GM21619 (cell line): ENCODE results near the gene MYOCD.
"Not testable (repeated sequence)": the region's sequence is repeated elsewhere in the genome, so short reads cannot be mapped to it uniquely, and the experiment has no call there.

Experiments used
- ATAC-seq: cut with Tn5 transposase; IDR thresholded peaks from one replicate; pipeline ENCODE4 v1.9.1; 2021; ENCODE audit not compliant: unreplicated experiment

MYOCD gene, protein sequence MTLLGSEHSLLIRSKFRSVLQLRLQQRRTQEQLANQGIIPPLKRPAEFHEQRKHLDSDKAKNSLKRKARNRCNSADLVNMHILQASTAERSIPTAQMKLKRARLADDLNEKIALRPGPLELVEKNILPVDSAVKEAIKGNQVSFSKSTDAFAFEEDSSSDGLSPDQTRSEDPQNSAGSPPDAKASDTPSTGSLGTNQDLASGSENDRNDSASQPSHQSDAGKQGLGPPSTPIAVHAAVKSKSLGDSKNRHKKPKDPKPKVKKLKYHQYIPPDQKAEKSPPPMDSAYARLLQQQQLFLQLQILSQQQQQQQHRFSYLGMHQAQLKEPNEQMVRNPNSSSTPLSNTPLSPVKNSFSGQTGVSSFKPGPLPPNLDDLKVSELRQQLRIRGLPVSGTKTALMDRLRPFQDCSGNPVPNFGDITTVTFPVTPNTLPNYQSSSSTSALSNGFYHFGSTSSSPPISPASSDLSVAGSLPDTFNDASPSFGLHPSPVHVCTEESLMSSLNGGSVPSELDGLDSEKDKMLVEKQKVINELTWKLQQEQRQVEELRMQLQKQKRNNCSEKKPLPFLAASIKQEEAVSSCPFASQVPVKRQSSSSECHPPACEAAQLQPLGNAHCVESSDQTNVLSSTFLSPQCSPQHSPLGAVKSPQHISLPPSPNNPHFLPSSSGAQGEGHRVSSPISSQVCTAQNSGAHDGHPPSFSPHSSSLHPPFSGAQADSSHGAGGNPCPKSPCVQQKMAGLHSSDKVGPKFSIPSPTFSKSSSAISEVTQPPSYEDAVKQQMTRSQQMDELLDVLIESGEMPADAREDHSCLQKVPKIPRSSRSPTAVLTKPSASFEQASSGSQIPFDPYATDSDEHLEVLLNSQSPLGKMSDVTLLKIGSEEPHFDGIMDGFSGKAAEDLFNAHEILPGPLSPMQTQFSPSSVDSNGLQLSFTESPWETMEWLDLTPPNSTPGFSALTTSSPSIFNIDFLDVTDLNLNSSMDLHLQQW

GRCh38 chr17:12665263-12666210 lies at the start of gene MYOCD:
Gene MYOCD, plus strand, starts transcription at chr17:12665890. Its CDS starts 299 bp downstream, at chr17:12666189.
- ATAC-seq, result no peak

- ATAC-seq, result no peak
Measured at GRCh38 chr17:12616161-12616560, 49.5 kb upstream of the MYOCD start.

- no peak for ATAC-seq
Measured at GRCh38 chr17:12618557-12618956, 47.1 kb upstream of the MYOCD start.

DNA sequence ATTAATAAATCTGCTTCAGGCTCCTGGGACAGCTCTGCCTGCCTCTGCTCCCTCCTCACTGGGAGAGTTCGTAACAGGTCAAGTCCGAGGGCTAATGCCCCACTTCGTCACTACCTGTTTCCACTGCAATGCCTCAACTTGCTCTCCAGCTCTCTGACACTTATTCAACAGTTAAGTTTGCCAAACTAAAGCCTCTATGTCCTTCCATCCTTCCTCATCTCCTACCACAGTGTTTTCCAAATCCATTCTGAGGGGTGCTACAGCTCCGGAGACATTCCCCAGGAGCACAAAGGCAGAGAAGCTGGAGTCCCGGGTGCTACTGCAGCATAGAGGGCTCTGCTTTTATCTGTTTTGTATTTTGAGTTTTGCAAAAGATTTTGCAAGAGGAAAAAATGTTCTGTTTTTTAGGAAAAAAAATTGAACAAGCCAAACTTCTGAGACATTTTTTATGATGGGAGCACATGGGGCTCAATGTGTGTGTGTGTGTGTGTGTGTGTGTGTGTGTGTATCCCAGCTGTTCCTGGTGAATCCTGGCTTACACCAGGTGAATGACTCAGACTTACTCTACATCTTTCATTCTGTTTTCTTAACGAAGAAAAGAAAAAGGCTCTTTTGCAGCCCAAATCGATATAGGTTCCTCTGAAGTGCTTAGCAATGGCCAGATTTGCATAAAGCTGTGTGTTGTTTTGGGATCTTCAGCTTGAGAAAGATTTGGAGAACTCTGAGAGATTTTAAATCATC lies 46.1 kb upstream of the MYOCD start:
- ATAC-seq, result no peak

DNA sequence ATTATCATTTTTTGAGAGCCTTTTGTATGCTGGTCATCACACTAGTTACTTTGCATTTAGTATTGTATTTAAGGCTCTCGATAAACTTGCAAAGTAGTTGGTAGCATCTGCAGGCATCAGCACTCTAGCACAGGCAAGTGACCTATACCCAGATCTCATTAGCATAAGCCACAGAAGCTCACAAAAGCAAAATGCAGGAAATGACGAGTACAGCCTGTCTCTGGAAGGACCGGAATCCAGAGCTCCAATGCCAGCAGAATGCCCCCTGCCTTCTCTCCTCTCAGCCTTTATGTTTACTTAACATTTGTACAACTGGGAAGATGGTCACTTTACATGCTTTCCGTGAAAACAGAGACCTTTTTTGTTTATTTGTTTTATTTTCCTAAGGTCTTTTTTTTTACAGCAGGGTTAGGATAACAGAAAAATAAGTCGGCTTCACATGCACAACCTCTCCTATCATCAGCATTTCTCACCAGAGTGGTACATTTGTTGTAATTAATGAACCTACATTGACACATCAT lies 45.4 kb upstream of the MYOCD start:
- no peak for ATAC-seq

- no peak for ATAC-seq
Measured at GRCh38 chr17:12622726-12623125, 43.0 kb upstream of the MYOCD start.

DNA sequence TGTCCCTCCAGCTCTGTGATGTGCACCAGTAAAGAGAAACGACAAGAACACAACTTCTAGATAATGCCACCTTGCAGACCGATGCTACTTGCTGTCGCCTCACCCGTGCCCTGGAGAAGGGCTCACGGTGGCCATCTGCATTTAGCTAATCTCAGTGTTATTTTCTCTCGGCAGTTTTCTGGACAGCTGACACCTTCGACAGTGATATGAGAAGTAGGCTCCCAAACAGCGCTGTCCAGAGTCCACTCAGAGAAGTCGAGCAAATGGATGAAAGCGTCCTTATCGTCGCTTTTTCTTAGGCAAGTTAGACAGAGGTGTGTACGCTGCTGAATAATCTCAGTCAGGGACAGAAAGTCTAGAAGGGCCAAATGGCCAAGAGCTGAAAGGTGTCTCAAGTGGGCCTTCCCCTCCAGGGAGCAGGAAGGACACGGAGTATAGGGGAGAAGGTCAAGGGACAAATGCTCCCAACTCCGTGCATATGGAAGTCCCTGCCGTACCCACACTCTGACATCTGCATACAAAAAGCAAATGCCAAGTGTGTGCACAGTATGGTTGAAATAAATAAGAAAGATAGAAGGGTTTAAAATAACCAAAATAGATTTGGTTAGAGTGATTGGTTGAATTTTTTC lies 42.4 kb upstream of the MYOCD start:
- no peak for ATAC-seq

GRCh38 chr17:12624211-12624610 lies 41.5 kb upstream of the MYOCD start:
- ATAC-seq, result no peak

GRCh38 chr17:12625092-12625491 lies 40.6 kb upstream of the MYOCD start:
- no peak for ATAC-seq

DNA sequence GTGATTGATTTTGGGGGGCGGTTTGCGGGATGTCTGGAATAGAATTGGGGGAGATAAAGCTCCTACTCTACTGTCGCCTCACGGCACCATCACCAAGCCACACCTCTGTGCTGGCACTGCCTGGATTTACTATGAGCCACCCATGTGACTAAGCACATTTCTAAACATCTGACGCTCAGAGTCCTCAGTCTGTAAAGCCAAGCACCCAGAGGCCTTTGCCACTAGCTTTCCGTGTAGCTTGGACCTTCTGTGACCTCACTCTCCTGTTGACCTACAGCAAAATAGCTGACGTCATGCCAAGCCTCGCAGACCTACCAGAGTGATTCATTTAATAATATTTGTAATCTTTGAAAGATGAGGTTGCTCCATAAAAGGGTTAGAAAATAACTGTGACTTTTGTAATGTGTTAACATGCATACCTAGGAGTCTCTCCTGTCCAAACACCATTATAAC lies 38.5 kb upstream of the MYOCD start:
- ATAC-seq, result no peak

DNA sequence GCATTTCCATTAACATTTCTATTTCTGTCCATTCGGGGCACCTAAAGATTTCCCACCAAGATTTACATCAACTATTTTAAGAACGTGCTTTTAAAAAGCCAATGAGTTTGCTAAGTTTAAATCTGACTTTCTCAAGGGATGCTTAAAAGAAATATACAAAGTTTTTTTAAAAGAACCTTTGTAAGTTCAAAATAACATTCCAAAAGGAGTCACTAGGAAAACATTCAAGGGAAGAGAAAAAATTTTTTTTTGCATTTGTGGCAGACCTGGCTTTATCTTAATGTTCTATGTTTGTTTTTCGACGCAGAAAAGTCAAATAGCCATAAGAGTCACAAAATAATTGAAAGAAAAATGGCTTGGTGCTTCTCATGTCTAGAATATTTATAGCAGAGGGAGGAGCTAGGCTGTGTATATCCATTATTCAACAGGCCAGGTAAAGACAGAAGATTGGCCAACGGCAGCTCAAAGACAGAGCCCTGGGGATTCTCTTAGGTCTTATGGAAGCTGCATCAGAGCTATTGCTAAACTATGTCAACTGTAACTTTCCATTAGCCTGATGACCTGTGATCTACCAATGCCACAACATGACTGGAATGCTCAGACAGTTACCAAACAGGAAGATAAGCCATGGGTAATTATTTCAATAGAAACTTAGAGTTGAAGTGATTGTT lies 37.8 kb upstream of the MYOCD start:
- ATAC-seq, result no peak

- ATAC-seq, result no peak
Measured at GRCh38 chr17:12631076-12631475, 34.6 kb upstream of the MYOCD start.

GRCh38 chr17:12632785-12633184 lies 32.9 kb upstream of the MYOCD start:
- no peak for ATAC-seq

DNA sequence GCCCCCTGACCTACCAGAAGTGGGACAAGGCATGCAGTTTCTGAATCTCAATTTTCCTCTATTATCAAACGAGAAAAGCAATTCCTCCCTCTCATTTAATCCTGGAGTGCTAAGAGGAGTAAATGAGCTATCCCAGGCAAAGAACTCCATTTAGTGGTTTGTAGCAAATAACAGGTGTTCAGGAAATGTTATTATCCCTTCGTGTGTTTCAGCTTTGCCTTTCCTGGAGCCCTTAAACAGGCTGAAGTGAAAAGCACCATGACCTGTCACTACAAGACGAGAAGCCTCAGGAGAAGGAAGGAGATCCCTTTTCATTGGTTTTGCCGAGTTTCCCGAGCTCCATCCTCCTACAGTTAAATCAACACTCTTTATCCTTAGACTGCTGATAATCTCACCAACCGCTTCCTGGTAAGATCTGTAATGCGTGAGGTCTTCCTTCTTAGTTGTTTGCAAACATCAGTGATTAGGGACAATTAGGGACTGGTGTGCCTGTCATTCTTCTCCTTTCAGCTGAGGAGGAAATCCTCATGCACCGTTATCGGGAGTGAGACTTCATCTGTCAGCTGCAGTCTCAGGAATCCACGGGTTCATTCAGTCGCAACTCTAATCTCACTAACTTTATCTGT lies 30.8 kb upstream of the MYOCD start:
- ATAC-seq, result no peak

DNA sequence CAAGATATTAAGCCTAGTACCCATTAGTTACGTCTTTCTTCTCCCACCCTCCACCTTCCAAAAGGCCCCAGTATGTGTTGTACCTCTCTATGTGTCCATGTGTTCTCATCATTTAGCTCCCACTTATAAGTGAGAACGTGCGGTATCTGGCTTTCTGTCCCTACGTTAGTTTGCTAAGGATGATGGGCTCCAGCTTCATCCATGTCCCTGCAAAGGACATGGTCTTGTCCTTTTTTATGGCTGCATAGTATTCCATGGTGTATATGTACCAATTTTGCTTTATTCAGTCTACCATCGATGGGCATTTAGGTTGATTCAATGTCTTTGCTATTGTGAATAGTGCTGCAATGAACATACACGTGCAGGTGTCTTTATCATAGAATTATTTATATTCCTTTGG lies 29.7 kb upstream of the MYOCD start:
- ATAC-seq, result not testable (repeated sequence)

DNA sequence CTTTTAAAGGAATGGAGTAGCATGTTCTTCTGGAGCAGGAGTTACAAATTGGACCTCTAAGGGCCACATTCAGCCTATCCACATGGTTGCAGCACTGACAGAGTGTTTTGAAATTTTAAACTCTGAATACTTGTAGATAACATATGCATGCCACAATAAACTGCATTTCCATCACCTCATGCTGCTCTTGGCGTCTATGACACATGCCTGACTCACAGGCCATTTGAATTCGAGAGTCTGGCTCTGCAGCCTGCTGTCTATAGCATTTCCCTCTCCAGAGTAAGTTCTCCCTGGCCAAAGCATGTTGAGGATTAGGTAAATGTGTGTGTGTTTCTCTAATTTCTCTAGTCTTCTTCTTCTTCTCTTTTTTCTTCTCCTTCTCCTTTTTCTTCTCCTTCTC lies 28.7 kb upstream of the MYOCD start:
- no peak for ATAC-seq

- no peak for ATAC-seq
Measured at GRCh38 chr17:12637745-12638651, 27.7 kb upstream of the MYOCD start.
